Activated CD4-positive, alpha-beta memory T cell treated with anti-CD3 and anti-CD28 coated beads, Interleukin-2, amount 10 ng/mL, durations not matched to agents 7 days and 5 days (primary cell): Measurements from ENCODE around the gene ACP2. TPM values are rescaled to one million over a fixed set of nuclear protein-coding genes. Genes with fewer than 3 reads are reported as not detected.

Experiments used
- CTCF ChIA-PET: fragments of 350-600 bp; sonication (Branson Sonifier 250); formaldehyde crosslinking; loops from one replicate; lab custom pipeline; 2021; ENCODE audit warnings: antibody characterized with exemption, inconsistent platforms; lab: Charles Lee
- POLR2A ChIA-PET: fragments of 350-600 bp; sonication (Branson Sonifier 250); formaldehyde crosslinking; loops from one replicate; lab custom pipeline; 2021; ENCODE audit warnings: antibody characterized with exemption; lab: Charles Lee
- DNase-seq: peaks from one replicate; pipeline ENCODE4 v3.0.0-alpha.2; 2020
- H3K27ac Mint-ChIP-seq: one replicate; pipeline ENCODE4 v1.8.0; 2021; ENCODE audit warnings: mild to moderate bottlenecking, mixed read lengths
- H3K27me3 Mint-ChIP-seq: one replicate; pipeline ENCODE4 v1.8.0; 2021; ENCODE audit warnings: mixed read lengths
- H3K36me3 Mint-ChIP-seq: one replicate; pipeline ENCODE4 v1.8.0; 2021; ENCODE audit warnings: low read depth, mixed read lengths
- H3K4me1 Mint-ChIP-seq: one replicate; pipeline ENCODE4 v1.8.0; 2021; ENCODE audit warnings: mixed read lengths
- H3K4me3 Mint-ChIP-seq: one replicate; pipeline ENCODE4 v1.8.0; 2021; ENCODE audit warnings: mild to moderate bottlenecking, mixed read lengths
- H3K9me3 Mint-ChIP-seq: one replicate; pipeline ENCODE4 v1.8.0; 2021; ENCODE audit warnings: mixed read lengths
- total RNA-seq, 2 experiments: library from RNA; stranded (reverse); gene quantifications; one replicate each; pipeline ENCODE4 v1.2.3, GENCODE V29; 2021

ACP2 gene
- total RNA-seq, 2 experiments from 2014 or later: 26.6 to 27.1 TPM

DNA sequence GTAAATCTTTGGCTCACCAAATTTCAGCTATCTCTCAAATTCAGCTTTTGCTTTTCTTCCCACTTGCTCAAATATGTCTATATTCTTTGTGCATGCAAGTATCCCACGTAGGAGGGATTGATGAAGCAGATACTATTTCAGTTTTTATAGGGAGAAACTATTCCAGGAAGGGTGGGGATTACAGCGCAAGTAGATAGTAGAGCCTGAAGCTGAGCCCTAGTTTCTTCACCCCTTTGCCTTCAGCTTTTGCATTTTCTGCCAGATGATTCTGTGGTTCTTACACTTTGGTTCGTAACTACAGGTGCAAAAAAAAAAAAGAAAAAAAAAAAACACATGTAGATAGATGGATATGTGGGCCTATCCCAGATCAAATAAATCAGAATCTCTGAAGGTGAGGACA is 3.1 kb upstream of the ACP2 start:
- Mint-ChIP-seq H3K9me3 (no peaks in the 10 kb centered on the region), H3K4me1 (peaks cover 23% of the 10 kb centered on the region), H3K36me3 (no peaks in the 10 kb centered on the region), H3K27ac (no peak overlapping the region), H3K27me3 (no peaks in the 10 kb centered on the region), H3K4me3 (no peak overlapping the region)
- ChIA-PET CTCF (interaction anchor here (0.7 to 1.0 kb wide), 3 partner anchors 10 to 72 kb away, joined by 3 to 4 read pairs (median 3); no protein-coding TSS in a partner anchor), POLR2A (interaction anchor here (0.6 to 1.1 kb wide), 3 partner anchors 9 to 16 kb away, joined by 3 to 4 read pairs (median 3); no protein-coding TSS in a partner anchor)
- no peak for DNase-seq

DNA sequence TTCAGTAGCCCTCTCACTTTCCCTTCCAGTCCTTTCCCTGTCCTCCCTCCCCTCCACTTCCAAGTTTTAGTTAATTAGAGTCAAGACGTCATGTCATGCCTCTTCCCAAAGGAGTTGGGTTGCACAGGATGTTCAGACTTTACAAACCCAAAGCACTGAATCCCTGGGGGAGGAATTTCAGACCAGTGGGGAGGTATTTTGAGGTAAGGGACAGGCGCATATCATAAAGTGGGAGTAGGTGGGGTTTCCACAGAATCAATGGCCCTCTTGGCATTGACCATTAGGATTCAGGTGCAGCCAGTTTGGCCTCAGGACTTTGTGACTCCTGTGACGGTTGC is 733 bp upstream of the ACP2 start:
- Mint-ChIP-seq H3K27me3 (no peaks in the 10 kb centered on the region), H3K4me1 (peaks cover 25% of the 10 kb centered on the region), H3K4me3 (peak overlapping the region; percentile 98), H3K36me3 (peaks cover 13% of the 10 kb centered on the region), H3K9me3 (no peaks in the 10 kb centered on the region), H3K27ac (peak overlapping the region; percentile 93)
- no peak for DNase-seq
- ChIA-PET POLR2A (interaction anchor here (0.9 to 4.0 kb wide), 13 partner anchors 10 to 549 kb away, joined by 3 to 90 read pairs (median 12); partner anchors contain the start of genes ARFGAP2, ARHGAP1, DDB2 and NR1H3), CTCF (interaction anchor here (1.2 to 3.5 kb wide), 8 partner anchors 9 to 163 kb away, joined by 3 to 39 read pairs (median 10); partner anchors contain the start of genes DDB2 and NR1H3)

- Mint-ChIP-seq H3K27me3 (no peaks in the 10 kb centered on the region), H3K4me3 (peak overlapping the region; percentile 98), H3K36me3 (peaks cover 19% of the 10 kb centered on the region), H3K4me1 (peaks cover 25% of the 10 kb centered on the region), H3K9me3 (no peaks in the 10 kb centered on the region), H3K27ac (peak overlapping the region; percentile 93)
- ChIA-PET CTCF (interaction anchor here (0.7 to 3.5 kb wide), 10 partner anchors 10 to 164 kb away, joined by 3 to 39 read pairs (median 8); partner anchors contain the start of genes DDB2 and NR1H3), POLR2A (interaction anchor here (0.8 to 4.0 kb wide), 21 partner anchors 9 to 688 kb away, joined by 3 to 90 read pairs (median 4); partner anchors contain the start of genes ARFGAP2, ARHGAP1, DDB2 and NR1H3)
- DNase-seq: no peak
Measured at GRCh38 chr11:47248304-47248663, 330 bp downstream of the ACP2 start.

- peaks cover 26% of the 10 kb centered on the region for H3K36me3 Mint-ChIP-seq
- CTCF ChIA-PET: interaction anchor here (1.0 to 3.5 kb wide), 6 partner anchors 11 to 36 kb away, joined by 3 to 39 read pairs (median 8); partner anchors contain the start of gene NR1H3
- peaks cover 25% of the 10 kb centered on the region for H3K4me1 Mint-ChIP-seq
- DNase-seq: no peak
- peak overlapping the region; percentile 93 for H3K27ac Mint-ChIP-seq
- no peaks in the 10 kb centered on the region for H3K9me3 Mint-ChIP-seq
- POLR2A ChIA-PET: interaction anchor here (1.0 to 4.0 kb wide), 12 partner anchors 8 to 687 kb away, joined by 3 to 90 read pairs (median 18); partner anchors contain the start of genes DDB2 and NR1H3
- H3K4me3 Mint-ChIP-seq: peak overlapping the region; percentile 98
- H3K27me3 Mint-ChIP-seq: no peaks in the 10 kb centered on the region
Measured at GRCh38 chr11:47247502-47247901, 1.1 kb downstream of the ACP2 start.

DNA sequence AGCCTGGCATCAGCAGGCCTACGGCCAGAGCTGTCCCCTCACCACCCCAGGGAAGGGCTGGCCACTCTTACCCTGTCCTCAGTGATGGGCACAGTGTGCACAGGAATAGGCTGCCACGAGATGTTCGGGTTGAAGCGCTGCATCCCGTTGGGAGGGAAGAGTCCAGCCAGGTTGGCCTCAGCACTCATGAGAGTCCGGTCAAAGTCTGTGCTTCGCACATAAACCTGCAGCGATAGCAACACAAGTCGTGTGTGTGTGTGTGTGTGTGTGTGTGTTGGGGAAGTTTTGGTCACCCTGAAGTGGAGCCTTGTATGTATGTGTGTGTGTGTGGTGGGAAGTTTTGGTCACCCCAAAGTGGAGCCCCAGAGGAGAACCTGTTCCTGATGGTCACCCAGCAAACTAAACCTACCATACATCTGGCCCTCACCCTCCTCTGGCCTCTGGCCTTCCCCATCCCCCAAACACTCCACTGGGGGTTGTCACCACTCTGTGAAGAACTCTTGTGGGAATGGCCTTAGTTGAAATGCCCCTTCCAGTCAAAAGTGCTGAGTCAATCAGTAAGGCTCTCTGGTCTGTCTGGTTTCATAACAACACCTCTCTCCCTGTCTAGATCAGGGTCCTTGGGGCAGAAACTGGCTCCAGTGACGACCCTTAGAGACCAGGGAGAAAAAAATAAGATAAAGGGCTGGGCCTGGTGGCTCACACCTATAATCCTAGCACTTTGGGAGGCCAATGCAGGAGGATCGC is 2.8 kb downstream of the ACP2 start:
- Mint-ChIP-seq H3K9me3 (no peaks in the 10 kb centered on the region), H3K27ac (no peak overlapping the region), H3K27me3 (no peaks in the 10 kb centered on the region), H3K36me3 (peaks cover 40% of the 10 kb centered on the region), H3K4me1 (peaks cover 27% of the 10 kb centered on the region), H3K4me3 (no peak overlapping the region)
- POLR2A ChIA-PET: interaction anchor here (2.4 to 4.0 kb wide), 5 partner anchors 11 to 31 kb away, joined by 10 to 90 read pairs (median 33); partner anchors contain the start of gene DDB2
- CTCF ChIA-PET: interaction anchor here (1.1 kb wide), 1 partner anchor 68 kb away, joined by 3 read pairs; no protein-coding TSS in a partner anchor
- DNase-seq: no peak

GRCh38 chr11:47244448-47245350 is 3.9 kb downstream of the ACP2 start:
- no peaks in the 10 kb centered on the region for H3K27me3 Mint-ChIP-seq
- ChIA-PET CTCF (no interaction called here), POLR2A (interaction anchor here (2.0 to 2.4 kb wide), 2 partner anchors 10 to 30 kb away, joined by 10 to 11 read pairs; partner anchors contain the start of gene DDB2)
- H3K4me3 Mint-ChIP-seq: no peak overlapping the region
- DNase-seq: no peak
- H3K36me3 Mint-ChIP-seq: peaks cover 47% of the 10 kb centered on the region
- peaks cover 25% of the 10 kb centered on the region for H3K4me1 Mint-ChIP-seq
- H3K9me3 Mint-ChIP-seq: no peaks in the 10 kb centered on the region
- no peak overlapping the region for H3K27ac Mint-ChIP-seq

DNA sequence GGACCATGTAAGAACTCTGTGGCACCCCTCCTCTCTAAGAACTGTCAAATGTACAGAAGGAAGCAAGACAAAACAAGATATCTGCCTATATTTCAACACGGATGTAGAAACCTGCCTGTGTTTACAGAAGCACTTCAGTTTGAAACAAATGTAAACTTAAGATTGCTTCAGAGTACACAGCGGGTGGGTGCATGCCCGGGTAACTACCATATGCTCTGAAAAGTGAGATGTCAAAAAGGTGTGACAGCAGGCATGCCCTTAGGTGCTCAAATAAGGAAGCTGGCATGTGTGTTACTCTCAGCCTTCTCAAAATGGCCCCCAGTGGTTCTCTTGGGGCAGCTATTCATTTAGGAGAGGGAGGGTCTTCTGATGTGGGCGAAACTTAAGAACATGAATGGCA is 5.2 kb downstream of the ACP2 start:
- POLR2A ChIA-PET: interaction anchor here (0.9 to 2.4 kb wide), 5 partner anchors 9 to 28 kb away, joined by 4 to 11 read pairs (median 7); partner anchors contain the start of gene DDB2
- Mint-ChIP-seq H3K9me3 (no peaks in the 10 kb centered on the region), H3K4me3 (no peak overlapping the region), H3K36me3 (peaks cover 60% of the 10 kb centered on the region), H3K4me1 (peaks cover 19% of the 10 kb centered on the region), H3K27ac (no peak overlapping the region), H3K27me3 (no peaks in the 10 kb centered on the region)
- CTCF ChIA-PET: interaction anchor here (0.5 to 1.7 kb wide), 2 partner anchors 16 to 61 kb away, joined by 4 to 5 read pairs; no protein-coding TSS in a partner anchor
- DNase-seq: no peak

GRCh38 chr11:47242596-47243192 is 5.9 kb downstream of the ACP2 start:
- H3K4me3 Mint-ChIP-seq: no peak overlapping the region
- POLR2A ChIA-PET: interaction anchor here (0.6 to 2.4 kb wide), 8 partner anchors 9 to 162 kb away, joined by 3 to 11 read pairs (median 4); partner anchors contain the start of gene DDB2
- H3K9me3 Mint-ChIP-seq: no peaks in the 10 kb centered on the region
- peaks cover 67% of the 10 kb centered on the region for H3K36me3 Mint-ChIP-seq
- H3K27ac Mint-ChIP-seq: no peak overlapping the region
- H3K27me3 Mint-ChIP-seq: no peaks in the 10 kb centered on the region
- DNase-seq: no peak
- CTCF ChIA-PET: interaction anchor here (0.8 to 1.7 kb wide), 2 partner anchors 14 to 17 kb away, joined by 4 to 5 read pairs; no protein-coding TSS in a partner anchor
- H3K4me1 Mint-ChIP-seq: peaks cover 14% of the 10 kb centered on the region

DNA sequence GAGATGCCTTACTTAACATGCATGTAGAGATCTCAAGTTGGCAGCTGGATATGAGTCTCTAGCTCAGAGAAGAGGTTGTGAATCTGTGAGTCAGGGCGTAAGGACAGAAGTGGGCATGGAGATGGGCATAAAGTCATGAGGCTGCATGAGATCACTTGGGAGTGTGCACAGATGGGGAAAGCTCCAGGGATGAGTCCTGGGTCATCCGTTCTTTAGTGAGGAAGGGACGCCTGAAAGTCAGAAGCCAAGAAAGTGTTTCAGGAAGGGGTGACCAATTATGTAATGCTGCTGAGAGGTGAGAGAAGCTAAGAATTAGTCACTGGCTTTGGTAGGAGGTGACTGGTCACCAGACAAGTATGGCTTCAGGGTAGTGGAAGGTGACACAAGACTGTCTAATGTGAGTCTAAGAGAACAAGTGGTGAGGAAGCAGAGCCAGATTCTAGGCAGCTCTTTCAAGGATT is 6.7 kb downstream of the ACP2 start:
- H3K27me3 Mint-ChIP-seq: no peaks in the 10 kb centered on the region
- ChIA-PET CTCF (interaction anchor here (0.6 kb wide), 1 partner anchor 10 kb away, joined by 4 read pairs; no protein-coding TSS in a partner anchor), POLR2A (interaction anchor here (0.9 to 2.4 kb wide), 11 partner anchors 8 to 163 kb away, joined by 3 to 11 read pairs (median 5); partner anchors contain the start of gene DDB2)
- DNase-seq: no peak
- H3K36me3 Mint-ChIP-seq: peaks cover 73% of the 10 kb centered on the region
- peaks cover 6% of the 10 kb centered on the region for H3K4me1 Mint-ChIP-seq
- H3K27ac Mint-ChIP-seq: peak overlapping the region; percentile 2
- H3K9me3 Mint-ChIP-seq: no peaks in the 10 kb centered on the region
- H3K4me3 Mint-ChIP-seq: no peak overlapping the region

DNA sequence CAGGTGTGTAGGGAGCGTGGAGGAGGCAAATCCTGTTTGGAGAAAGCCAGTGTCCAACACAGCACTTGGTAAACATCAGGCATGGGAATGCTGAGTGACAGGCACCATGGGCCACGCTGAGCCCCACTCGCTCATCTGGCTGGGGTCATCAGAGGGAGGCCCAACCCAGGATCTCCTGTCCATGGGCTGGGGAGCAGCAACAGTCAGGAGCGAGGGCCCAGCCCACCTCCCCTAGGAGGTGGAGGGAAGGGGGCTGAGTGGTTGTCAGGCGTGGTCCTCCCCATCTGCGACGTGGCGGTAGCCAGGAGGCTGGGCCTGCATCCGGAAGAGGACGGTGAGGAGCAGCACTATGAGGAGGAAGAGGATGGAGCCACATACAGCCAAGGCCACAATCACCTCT is 8.8 kb downstream of the ACP2 start:
- H3K27me3 Mint-ChIP-seq: no peaks in the 10 kb centered on the region
- H3K4me3 Mint-ChIP-seq: no peak overlapping the region
- ChIA-PET POLR2A (interaction anchor here (1.9 to 17.4 kb wide), 2 partner anchors 8 to 25 kb away, joined by 23 to 161 read pairs; partner anchors contain the start of genes ACP2 and DDB2), CTCF (no interaction called here)
- no peak for DNase-seq
- H3K36me3 Mint-ChIP-seq: peaks cover 81% of the 10 kb centered on the region
- no peaks in the 10 kb centered on the region for H3K9me3 Mint-ChIP-seq
- H3K4me1 Mint-ChIP-seq: peaks cover 13% of the 10 kb centered on the region
- no peak overlapping the region for H3K27ac Mint-ChIP-seq

DNA sequence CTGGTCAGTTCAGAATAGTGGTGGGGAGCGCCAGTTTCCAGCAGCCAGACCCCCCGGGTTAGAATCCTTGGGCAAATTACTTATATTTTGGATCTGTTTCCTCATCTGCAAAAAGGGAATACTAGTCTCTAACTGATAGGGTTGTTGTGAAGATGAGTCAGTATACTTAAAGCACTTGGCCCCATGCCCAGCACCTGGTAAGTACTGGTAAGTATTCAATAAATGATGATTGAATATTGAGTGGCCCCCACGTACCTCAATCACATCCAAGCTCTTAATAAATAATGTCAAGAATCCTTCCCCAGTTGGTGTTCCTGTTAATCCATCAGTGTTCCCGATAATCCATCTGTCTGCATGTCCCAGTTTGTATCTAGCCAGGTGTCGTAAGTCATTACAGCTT is 12.1 kb downstream of the ACP2 start:
- Mint-ChIP-seq H3K27ac (peak overlapping the region; percentile 21), H3K36me3 (peaks cover 72% of the 10 kb centered on the region), H3K4me3 (no peak overlapping the region), H3K27me3 (no peaks in the 10 kb centered on the region), H3K9me3 (no peaks in the 10 kb centered on the region), H3K4me1 (peaks cover 24% of the 10 kb centered on the region)
- CTCF ChIA-PET: interaction anchor here (1.1 to 4.9 kb wide), 4 partner anchors 11 to 23 kb away, joined by 3 to 25 read pairs (median 4); partner anchors contain the start of genes ACP2 and DDB2
- DNase-seq: no peak
- POLR2A ChIA-PET: interaction anchor here (1.0 to 17.4 kb wide), 6 partner anchors 10 to 34 kb away, joined by 3 to 161 read pairs (median 4); partner anchors contain the start of genes ACP2 and DDB2
